GM18517 (cell line): ENCODE results near the gene LRRC8B.
"Not testable (repeated sequence)": the region's sequence is repeated elsewhere in the genome, so short reads cannot be mapped to it uniquely, and the experiment has no call there.

Source experiments
- ATAC-seq: cut with Tn5 transposase; IDR thresholded peaks from one replicate; pipeline ENCODE4 v1.9.1; 2021; ENCODE audit warnings: mild to moderate bottlenecking, moderate library complexity; ENCODE audit not compliant: unreplicated experiment

Gene LRRC8B

GRCh38 chr1:89524369-89525168, at the start of gene LRRC8B:
Gene LRRC8B (plus strand): TSS chr1:89524829. CDS start chr1:89582651, 57,822 bp downstream.
- peak; percentile 69 for ATAC-seq

DNA sequence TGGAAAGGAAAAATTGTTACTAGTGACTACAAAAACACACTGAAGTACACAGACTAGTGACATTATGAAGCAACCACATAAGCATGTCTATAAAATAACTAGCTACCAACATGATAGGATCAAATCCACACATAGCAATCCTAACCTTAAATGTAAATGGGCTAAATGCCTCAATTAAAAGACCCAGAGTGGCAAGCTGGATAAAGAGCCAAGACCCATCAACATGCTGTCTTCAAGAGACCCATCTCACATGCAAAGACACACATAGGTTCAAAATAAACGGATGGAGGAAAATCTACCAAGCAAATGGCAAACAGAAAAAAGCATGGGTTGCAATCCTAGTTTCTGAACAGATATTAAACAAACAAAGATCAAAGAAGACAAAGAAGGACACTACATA, 49.4 kb upstream of the LRRC8B start:
- ATAC-seq: no peak

- ATAC-seq: no peak
Observed at GRCh38 chr1:89476072-89476471, 48.6 kb upstream of the LRRC8B start.

DNA sequence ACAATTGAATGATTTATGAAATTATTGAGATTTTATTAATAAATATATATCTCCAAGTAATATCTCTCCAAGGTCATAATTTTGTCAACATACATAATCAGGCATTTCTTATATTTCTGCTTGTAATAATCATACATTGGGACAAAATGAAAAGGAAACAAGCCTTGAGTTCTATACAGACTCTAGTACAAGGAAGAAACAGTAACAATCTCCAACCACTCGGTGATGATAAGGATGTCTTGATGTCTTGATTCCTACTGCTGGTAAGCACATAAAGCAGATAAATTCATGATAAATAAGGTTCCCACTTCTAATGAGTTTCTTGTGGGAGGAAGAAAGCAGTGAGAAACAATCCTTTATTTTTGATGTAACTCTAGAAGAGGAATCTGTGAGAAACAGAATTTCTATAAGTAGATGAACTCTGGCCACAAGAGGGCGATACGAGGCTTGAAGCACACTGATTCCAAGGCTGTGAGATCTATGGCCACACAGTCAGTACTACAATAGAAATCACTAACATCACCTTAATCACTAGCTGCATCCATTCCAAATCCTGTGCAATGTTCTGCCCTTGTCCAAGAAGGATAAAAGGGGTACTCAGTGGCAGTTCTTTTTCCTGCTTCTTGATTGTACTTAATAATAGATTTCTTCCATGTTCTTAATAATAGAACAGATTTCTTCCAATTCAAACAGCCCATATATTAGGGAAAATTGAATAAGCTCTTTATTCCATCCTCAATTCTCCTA, 41.4 kb upstream of the LRRC8B start:
- ATAC-seq: no peak

- no peak for ATAC-seq
Observed at GRCh38 chr1:89483757-89484077, 40.9 kb upstream of the LRRC8B start.

DNA sequence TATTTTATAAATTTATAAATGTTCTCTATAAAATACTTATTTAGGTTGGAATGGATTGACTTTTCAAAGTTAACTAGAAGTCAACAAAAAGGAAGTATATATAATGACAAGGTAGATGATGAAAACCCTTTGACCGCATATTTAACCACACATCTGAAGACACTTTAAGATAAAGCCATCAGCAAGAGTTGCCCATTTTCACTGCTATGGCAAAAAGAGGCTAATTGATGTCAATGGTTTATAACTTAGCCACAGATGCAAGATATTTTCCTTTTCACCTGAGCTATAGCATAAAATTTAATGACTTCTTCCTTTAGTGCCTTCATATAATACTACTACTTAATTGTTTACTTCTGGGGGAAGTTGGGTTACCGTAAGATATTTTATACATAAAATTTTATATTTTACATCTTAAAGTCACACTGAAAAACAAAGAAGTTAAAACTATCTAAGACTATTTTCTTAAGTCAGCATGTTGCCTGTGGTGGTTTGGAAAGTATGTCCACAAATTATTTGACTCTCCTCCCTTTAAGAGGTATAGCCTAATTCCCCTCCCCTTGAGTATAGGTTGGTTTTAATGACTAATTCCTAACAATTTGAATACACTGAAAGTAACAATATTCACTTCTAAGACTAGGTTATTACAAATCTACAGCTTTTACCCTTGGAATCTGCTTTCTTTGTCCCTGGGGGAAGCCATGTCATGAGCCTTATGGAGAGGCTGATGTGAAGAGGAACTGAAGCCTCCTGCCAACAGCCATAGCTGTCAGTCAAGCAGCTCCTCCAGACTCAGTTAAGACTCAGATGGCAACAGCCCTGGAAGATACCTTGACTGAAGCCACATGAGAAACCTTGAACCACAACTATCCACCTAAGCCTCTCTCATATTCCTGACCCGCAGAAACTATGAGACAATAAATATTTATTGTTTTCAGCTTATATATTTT, 40.3 kb upstream of the LRRC8B start:
- ATAC-seq: no peak

- peak; percentile 63 for ATAC-seq
Observed at GRCh38 chr1:89487972-89488371, 36.7 kb upstream of the LRRC8B start.

GRCh38 chr1:89489047-89489729, 35.4 kb upstream of the LRRC8B start:
- ATAC-seq: no peak

- ATAC-seq: no peak
Observed at GRCh38 chr1:89490389-89490788, 34.2 kb upstream of the LRRC8B start.

GRCh38 chr1:89499320-89499719, 25.3 kb upstream of the LRRC8B start:
- no peak for ATAC-seq

GRCh38 chr1:89502042-89502441, 22.6 kb upstream of the LRRC8B start:
- no peak for ATAC-seq

DNA sequence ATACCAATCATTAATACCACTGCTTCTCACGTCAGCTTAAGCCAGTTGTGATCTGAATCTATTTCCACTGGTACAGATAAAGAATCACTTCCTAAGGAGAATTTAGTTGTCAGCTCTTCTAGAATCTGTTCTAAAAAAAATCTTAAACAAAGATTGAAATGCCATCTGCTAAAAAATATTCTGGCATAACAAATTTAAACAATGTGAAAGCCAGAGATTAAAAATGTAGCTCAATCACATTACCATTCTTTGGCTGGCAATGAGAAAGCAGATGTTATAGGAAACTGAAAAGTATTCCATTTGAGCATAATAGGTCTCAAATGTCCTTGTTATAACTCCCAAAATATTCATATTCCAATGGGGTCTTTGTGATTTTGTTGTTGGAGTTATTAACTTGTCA, 21.7 kb upstream of the LRRC8B start:
- no peak for ATAC-seq

DNA sequence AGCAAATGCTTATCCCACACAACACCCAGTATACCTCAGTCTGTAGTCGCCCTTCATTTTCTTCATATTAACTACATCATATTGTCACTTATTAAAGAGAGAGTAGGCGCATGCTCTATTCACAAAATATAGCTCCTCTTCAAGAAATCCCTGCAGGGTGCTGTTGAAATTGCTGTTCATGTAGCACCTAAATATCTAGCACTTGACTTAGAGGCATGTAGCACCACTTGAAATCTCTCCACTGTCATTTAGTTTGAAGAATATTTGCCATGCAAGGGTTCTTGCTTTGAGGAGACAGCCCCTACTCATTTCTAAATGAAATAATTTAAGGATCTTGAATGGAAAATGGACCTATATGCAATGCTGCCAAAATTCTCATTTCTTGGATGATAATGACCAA, 20.9 kb upstream of the LRRC8B start:
- ATAC-seq: no peak

DNA sequence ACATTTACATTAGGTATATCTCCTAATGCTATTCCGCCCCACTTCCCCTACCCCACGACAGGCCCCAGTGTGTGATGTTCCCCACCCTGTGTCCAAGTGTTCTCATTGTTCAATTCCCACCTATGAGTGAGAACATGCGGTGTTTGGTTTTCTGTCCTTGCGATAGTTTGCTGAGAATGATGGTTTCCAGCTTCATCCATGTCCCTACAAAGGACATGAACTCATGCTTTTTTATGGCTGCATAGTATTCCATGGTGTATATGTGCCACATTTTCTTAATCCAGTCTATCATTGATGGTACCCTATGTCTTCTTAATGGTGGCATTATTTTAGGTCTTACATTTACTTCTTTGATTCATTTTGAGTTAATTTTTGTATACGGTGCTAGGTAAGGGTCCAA, 14.6 kb upstream of the LRRC8B start:
- not testable (repeated sequence) for ATAC-seq

GRCh38 chr1:89512996-89513720, 11.5 kb upstream of the LRRC8B start:
- ATAC-seq: no peak

DNA sequence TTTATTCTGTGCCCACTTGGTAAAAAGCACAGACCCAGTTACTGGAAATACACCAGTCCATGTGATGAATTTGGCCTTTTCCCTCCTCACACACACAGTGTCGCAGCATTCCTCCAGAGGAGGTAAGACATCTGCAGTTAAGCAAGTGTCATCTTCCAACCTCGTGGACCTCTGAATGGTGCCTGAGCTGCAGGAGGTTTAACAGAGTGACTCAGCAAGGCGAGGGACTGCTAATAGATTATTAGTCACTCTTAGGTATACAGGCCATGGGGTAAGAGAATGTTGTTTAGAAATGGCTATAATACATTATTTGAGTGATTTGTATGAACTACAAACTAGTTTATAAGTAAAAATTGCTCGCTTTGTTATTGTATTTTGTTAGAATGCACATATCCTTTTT, 8.6 kb upstream of the LRRC8B start:
- ATAC-seq: no peak

GRCh38 chr1:89518221-89518631, 6.4 kb upstream of the LRRC8B start:
- ATAC-seq: no peak

DNA sequence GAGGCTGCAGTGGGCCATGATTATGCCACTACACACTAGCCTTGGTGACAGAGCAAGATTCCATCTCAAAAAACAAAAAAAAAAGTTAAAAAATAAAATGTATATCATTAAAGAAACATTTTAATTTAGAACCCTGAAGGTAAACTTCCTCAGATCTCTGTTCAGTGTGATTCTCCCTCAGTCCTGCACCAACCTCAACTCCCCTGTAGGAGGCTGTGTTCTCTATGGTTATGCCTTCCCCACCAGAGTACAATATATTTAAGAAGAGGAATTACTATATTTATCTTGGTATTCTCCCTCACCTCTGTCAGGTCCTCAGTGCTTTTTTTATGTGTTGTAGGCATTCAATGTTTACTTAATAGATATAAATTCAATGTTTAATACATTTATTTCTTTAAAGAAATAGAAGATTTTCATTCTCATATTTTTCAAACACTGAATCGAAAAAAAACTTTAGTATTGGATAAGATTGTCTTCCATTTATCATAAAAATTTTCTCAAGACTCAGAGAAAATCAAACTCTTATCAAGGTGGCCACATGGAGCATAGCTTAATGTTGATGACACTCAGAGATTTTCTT, 4.8 kb upstream of the LRRC8B start:
- ATAC-seq: peak; percentile 57

- not testable (repeated sequence) for ATAC-seq
Observed at GRCh38 chr1:89521977-89522376, 2.7 kb upstream of the LRRC8B start.
